HG03025 (cell line): ENCODE results near the gene GJD3.

Source experiments
- ATAC-seq: cut with Tn5 transposase; IDR thresholded peaks from one replicate; pipeline ENCODE4 v1.9.1; 2021; ENCODE audit warnings: mild to moderate bottlenecking, moderate library complexity; ENCODE audit not compliant: unreplicated experiment, low FRiP score

The GJD3 gene

DNA sequence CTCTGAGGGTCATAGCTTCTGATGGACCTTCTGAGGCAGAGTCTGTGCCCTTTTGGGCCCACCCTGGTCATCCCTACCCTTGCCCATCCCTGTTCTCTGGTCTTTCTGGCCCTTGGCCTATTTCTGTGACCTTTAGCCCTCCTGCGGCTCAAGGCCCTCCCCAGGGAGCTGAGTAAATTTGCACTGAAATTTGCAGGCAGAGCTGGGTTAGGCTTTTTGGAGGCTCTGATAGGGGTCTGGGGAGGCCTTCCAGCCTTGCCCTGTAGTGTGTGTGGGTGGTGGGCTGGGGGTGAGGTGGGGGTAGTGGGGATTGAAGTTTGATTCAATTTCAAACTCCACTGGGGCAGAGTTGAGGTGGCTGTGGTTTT lies 37.7 kb downstream of the GJD3 start:
- no peak for ATAC-seq

DNA sequence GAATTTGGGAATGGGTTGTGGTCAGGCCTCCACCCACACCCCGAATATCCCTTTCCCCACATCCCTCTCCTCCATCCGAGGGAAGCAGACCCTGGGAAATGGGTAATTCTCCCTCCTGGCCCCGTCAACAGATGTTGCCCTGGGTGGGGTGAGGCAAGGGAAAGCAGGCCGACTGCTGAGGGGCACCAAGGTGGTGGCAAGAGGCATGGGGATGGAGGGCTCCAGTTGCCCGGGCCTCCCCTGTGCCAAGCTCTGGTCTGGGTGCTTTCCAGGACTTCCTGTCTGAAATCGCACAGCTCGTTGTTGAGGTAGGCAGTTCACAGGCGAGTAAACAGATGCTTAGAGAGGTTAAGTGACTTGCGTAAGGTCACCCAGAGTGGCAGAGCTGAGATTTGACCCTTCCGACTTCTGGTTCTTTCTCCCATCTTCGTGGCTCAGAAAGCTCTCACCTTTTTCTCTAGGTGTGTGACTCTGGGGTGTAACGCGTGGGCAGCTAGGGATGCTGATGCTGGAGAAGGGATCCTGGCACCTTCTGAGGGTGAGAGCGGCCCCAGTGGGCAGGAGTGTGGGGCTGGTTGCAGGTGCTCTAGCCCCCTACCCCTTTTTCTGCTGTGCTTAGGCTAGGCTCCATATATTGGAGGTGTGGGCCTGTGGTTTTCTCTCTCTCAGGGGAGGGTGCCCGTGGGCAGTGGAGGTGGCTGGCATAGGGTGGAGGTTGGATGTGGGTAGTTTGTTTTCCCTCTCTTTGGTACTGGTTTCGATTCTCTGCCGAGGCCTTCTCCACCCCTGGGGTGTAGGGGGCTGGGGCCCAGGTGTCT lies 38.3 kb downstream of the GJD3 start:
- no peak for ATAC-seq

- no peak for ATAC-seq
Measured at GRCh38 chr17:40325156-40326013, 39.2 kb downstream of the GJD3 start.

- no peak for ATAC-seq
Measured at GRCh38 chr17:40323391-40324381, 40.9 kb downstream of the GJD3 start.

- peak; percentile 38 for ATAC-seq
Measured at GRCh38 chr17:40322358-40323315, 41.9 kb downstream of the GJD3 start.

DNA sequence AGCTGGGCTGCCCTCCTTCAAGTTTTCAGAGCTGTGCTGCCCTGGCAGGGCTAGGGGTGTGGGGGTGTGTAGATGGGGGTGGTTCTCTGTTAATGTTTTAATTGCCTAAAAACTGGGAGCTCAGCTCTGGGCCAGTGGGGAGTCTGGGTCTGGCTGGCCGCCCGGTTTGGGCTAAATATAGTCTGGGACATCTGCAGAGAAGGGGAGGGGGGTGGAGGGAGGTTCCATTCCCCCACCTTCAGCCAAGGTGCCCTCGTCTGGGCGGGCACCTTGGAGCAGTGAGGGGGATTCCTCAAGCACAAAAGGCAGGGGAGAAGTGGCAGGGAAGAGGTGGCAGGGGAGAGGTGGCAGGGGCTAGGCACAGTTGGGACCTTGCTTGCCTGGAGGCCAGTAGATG lies 42.6 kb downstream of the GJD3 start:
- ATAC-seq = no peak

DNA sequence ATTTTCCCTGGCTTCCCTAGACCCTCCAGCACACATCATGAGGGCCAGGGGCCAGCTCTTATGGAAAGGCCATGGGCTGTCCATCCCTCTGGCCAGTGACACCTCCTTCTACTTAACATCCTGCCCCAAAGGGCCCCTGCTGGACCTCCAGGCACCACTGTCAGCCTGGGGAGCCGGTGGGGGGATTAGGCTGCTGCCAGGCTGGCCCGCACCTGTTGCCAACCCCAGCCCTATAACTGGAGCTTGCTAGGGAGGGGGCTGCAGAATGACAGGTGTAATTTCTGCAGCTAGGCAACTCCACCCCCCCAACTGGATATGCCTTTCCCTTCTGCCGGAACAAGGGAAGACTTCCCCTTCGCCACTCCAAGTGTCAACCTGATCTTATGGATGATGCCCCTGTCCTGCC lies 43.0 kb downstream of the GJD3 start:
- ATAC-seq = no peak

- ATAC-seq = no peak
Measured at GRCh38 chr17:40320756-40321523, 43.6 kb downstream of the GJD3 start.

DNA sequence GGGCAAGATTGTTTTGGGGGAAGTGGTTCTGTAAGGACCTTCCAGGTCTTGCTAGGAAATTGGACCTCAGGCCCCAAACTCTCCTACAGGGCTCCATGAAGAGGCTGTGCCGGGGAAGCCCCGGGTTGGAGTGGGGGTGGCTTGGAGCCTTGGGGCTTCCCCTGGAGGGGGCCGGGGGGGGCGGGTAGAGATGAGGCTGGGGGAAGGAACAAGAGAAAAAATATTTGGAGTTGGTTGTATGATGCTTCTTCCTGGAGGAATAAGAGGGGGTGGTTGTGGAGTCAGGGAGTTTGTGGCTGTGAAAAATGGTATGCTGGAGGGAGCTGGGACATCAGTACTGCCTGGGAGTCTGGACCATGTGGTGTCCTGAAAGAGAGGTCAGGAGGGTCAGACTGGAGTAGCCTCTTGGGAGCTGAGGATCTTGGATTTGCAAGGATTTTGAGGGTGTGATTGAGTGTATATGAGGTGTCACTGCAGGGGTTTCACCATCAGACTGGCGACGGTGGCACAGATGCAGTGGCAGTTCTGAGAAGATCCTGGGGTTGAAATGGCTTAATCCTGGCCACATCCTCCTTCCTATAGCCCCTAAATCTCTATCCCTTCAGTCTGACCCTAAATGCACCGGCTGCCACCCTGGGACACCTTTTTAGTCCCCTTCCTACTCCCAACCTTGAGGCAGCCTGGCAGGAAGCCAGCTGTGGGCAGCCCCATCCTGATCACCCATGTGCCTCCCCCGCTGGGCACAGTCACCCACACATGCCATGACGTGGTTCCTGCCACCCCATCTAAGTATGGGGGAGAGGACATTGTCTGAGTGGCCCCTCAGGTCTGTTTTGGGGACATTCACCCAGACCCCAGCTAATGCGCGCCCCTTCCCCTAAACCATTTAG lies 44.6 kb downstream of the GJD3 start:
- ATAC-seq = no peak

DNA sequence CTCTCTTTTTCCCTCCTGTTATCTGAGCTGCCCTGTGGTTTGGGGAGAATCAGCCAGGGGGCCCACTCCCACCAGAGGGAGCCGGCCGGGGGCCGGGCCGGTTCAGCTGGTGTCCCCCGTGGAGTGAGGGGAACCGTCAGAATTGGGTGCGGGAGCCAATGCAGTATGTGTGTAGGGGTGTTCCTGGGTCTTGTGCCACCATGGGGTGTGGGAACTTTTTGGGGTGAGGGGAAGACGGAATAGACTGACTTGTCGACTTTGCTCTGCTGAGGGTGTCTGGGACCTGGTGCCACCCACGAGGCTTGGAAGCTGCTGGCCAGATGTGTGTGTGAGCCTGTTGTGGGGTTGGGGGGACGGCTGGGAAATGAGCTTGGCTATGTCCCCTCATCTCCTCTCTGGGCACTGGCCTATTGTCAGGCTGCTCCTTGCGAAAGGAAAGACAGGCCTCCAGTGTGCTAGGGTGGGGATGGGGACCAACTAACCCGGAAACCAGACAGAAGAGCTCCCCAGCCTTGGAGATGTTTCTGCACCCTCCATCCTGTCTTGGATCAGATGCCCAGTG lies 45.6 kb downstream of the GJD3 start:
- ATAC-seq = no peak

- ATAC-seq = peak; percentile 43
Measured at GRCh38 chr17:40317880-40318829, 46.4 kb downstream of the GJD3 start.

GRCh38 chr17:40317345-40317873 lies 47.1 kb downstream of the GJD3 start:
- ATAC-seq = no peak

- no peak for ATAC-seq
Measured at GRCh38 chr17:40316571-40317344, 47.8 kb downstream of the GJD3 start.

GRCh38 chr17:40315678-40316570 lies 48.6 kb downstream of the GJD3 start:
- no peak for ATAC-seq
